ENCODE data around the gene DYNLT2B.
"Not testable (repeated sequence)": the region's sequence is repeated elsewhere in the genome, so short reads cannot be mapped to it uniquely, and the experiment has no call there.

The DYNLT2B gene

GRCh38 chr3:196268284-196269163 is 49.5 kb downstream of the DYNLT2B start:
- DNase-seq: no peak

- DNase-seq: no peak
Observed at GRCh38 chr3:196263819-196264218, 54.2 kb downstream of the DYNLT2B start.

GRCh38 chr3:196260784-196261183 is 57.3 kb downstream of the DYNLT2B start:
- no peak for DNase-seq

GRCh38 chr3:196255776-196256175 is 62.3 kb downstream of the DYNLT2B start:
- no peak for DNase-seq

GRCh38 chr3:196254376-196255283 is 63.4 kb downstream of the DYNLT2B start:
- DNase-seq: no peak

GRCh38 chr3:196251918-196252317 is 66.1 kb downstream of the DYNLT2B start:
- no peak for DNase-seq

- no peak for DNase-seq
Observed at GRCh38 chr3:196246612-196247308, 71.3 kb downstream of the DYNLT2B start.

GRCh38 chr3:196244166-196244565 is 73.9 kb downstream of the DYNLT2B start:
- not testable (repeated sequence) for DNase-seq

GRCh38 chr3:196241704-196242103 is 76.3 kb downstream of the DYNLT2B start:
- DNase-seq: no peak
